GM12872 (cell line): Measurements from ENCODE around the gene KCNK2.
A peak's percentile ranks its signal among the peaks of the same experiment; 100 is the strongest.

Experiments
- TF ChIP-seq, protein P1 (sequence below): IDR thresholded peaks from 3 replicates; pipeline ENCODE4 v1.5.1; 2011; ENCODE audit warnings: low read depth, mild to moderate bottlenecking, low read length, moderate library complexity; ENCODE audit not compliant: insufficient read depth

KCNK2 gene

GRCh38 chr1:215137985-215138384 lies 55.4 kb downstream of the KCNK2 start:
- TF ChIP-seq, protein P1, sequence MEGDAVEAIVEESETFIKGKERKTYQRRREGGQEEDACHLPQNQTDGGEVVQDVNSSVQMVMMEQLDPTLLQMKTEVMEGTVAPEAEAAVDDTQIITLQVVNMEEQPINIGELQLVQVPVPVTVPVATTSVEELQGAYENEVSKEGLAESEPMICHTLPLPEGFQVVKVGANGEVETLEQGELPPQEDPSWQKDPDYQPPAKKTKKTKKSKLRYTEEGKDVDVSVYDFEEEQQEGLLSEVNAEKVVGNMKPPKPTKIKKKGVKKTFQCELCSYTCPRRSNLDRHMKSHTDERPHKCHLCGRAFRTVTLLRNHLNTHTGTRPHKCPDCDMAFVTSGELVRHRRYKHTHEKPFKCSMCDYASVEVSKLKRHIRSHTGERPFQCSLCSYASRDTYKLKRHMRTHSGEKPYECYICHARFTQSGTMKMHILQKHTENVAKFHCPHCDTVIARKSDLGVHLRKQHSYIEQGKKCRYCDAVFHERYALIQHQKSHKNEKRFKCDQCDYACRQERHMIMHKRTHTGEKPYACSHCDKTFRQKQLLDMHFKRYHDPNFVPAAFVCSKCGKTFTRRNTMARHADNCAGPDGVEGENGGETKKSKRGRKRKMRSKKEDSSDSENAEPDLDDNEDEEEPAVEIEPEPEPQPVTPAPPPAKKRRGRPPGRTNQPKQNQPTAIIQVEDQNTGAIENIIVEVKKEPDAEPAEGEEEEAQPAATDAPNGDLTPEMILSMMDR, result no peak

- TF ChIP-seq, protein P1, result no peak
Observed at GRCh38 chr1:215140135-215140534, 57.6 kb downstream of the KCNK2 start.

- TF ChIP-seq, protein P1, result no peak
Observed at GRCh38 chr1:215141460-215141859, 58.9 kb downstream of the KCNK2 start.

DNA sequence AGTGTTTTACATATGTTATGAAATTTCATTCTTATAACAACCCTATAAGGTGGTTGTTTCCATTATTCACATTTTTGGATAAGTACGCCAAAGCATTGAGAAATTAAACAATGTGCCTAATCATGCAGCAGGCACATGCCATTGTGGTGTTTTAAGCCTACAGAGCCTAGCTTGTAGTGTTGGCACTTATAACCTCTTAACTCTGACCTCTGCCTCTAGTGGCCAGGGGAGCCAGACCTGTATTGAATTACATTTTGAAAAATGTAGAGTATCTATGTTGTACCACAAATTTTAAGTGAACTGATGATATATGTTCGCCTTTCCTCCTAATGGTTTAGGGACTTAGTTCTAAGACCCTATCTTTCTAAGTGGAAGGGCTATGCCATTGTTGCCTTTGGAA lies 61.0 kb downstream of the KCNK2 start:
- TF ChIP-seq, protein P1, result no peak

- TF ChIP-seq, protein P1, result 0 out of 3 replicates have a peak, but pooled peaks have one; percentile 11
Observed at GRCh38 chr1:215146240-215146975, 63.9 kb downstream of the KCNK2 start.

GRCh38 chr1:215147024-215147423 lies 64.5 kb downstream of the KCNK2 start:
- TF ChIP-seq, protein P1, result no peak

- TF ChIP-seq, protein P1, result no peak
Observed at GRCh38 chr1:215151841-215152549, 69.5 kb downstream of the KCNK2 start.
